GM21515 (cell line): ENCODE data around the gene APMAP.

ENCODE experiments used
- ATAC-seq: cut with Tn5 transposase; IDR thresholded peaks from one replicate; pipeline ENCODE4 v1.9.1; 2021; ENCODE audit not compliant: unreplicated experiment

APMAP gene

GRCh38 chr20:24990810-24991252, 1.7 kb downstream of the APMAP start:
- no peak for ATAC-seq

DNA sequence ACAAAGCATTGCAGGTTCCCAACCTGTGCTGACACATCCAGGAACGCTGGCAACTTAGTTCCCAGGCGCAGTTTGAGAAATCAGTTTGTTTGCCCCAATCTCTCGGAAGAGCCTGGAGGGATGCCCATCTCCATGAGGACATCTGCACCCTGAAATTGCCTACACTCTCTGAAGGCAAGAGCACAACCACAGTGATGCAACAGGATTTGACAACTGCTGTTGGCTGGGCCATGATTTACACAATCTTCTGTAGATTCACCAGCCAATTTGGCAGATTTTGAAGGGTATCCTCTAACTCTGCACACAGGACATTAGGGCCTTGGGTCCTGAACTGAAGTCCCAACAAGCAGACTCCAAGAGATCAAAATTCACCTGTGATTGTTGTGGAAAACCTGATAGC, 3.4 kb downstream of the APMAP start:
- ATAC-seq, result no peak

DNA sequence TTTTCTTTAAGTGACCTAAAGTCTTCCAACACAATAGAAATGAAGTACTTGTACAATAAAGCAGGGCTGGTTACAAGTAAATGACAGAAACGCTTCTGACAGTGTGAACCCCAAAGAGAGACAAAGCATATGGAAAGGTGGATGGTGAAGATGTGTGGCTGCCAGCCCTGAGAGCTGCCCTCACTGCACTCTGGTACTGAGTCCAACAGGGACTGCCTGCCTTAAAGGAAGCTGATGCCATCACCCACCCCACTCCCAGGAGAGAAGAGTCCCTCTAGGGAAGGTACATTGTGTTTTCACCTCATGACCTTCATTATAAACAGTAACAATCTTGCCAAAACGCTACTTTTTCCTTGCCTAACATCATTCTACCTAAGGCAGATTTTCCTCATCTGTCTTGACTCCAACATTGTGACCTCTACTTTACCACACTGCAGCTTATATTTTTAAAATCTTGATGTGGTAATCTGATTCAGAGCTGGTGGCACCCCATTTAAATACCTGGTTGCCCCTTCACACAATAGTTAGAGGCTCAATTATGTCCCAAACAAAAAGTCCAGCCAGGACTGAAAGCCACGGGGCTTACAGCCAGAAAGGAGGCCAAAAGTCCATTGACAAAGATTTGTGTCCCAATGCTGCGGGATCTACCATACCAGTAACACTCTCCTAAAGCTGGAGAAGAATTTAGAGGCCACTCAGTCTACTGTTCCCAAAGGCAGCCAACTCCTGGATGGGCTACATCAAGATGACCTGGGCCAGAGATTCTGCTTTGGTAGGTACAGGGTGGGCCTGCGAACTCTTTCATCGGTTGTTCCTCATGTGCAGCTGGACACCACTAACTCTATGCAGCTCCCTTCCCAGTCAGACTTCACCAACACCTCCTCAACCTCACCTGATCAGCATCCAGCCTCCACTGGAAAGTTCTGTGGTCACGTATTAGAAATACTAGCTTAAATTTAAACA, 4.4 kb downstream of the APMAP start:
- no peak for ATAC-seq

DNA sequence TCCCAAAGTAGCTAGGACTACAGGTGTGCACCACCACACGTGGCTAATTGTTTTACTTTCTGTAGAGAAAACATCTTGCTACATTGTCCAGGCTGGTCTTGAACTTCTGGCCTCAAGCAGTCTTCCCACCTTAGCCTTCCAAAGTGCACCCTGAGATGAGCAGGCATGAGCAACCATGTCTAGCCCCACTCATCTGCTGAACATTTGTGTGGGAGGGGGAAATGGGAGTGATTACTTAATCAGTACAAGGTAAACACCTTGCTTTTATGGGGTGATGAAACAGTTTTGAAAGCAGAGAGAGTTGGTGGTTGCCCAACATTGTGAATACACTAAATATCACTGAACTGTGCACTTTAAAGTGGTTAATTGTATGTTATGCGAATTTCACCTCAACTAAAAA, 5.3 kb downstream of the APMAP start:
- no peak for ATAC-seq

GRCh38 chr20:24986436-24987015, 6.0 kb downstream of the APMAP start:
- no peak for ATAC-seq

GRCh38 chr20:24985802-24986201, 6.7 kb downstream of the APMAP start:
- ATAC-seq, result no peak

- no peak for ATAC-seq
Measured at GRCh38 chr20:24984961-24985640, 7.5 kb downstream of the APMAP start.

- no peak for ATAC-seq
Measured at GRCh38 chr20:24983896-24984295, 8.7 kb downstream of the APMAP start.

- no peak for ATAC-seq
Measured at GRCh38 chr20:24981790-24982189, 10.8 kb downstream of the APMAP start.

- ATAC-seq, result no peak
Measured at GRCh38 chr20:24981282-24981681, 11.3 kb downstream of the APMAP start.

GRCh38 chr20:24980291-24981053, 12.1 kb downstream of the APMAP start:
- no peak for ATAC-seq

DNA sequence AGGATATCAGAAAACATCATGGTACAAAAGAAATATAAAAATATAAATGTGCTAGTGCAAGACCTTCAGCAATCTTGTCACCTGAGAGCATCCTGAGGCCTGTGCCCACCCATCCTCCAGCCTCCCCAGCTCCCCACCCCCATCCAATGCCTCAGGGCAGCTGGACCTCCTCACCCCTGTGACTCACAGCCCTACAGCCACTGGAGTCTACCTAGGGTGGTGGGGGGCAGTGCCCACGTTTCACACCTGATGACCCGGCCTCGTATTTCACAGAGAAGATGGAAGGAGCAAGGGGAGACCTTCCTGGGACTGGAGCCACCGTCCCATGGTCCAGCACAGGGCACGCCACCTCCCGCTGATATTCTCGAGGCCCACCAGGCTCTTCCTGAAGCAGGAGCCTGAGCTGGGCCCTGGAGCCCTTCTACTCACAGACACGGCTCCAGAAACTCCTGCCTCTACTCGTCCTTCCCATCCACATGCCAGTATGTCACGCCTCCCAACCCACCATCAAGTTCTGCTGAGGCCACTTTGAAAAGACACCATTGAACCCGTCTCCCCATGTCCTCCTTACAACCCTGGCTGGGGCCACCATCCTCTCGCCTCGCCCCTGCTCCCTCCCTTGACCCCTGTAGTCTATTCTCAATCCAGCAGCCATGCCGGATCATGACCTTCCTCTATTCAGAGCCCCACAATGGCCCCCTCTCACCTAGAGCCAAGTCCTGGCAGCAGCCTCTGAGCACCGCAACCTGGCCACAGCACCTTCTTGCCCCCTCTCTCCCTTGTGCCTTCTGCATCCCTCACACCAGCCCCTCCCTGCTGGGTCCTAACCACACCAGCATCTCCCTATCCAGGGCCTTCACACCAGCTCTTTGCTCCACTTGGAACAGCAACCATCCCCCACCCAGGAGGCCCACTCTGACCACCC, 13.3 kb downstream of the APMAP start:
- no peak for ATAC-seq

DNA sequence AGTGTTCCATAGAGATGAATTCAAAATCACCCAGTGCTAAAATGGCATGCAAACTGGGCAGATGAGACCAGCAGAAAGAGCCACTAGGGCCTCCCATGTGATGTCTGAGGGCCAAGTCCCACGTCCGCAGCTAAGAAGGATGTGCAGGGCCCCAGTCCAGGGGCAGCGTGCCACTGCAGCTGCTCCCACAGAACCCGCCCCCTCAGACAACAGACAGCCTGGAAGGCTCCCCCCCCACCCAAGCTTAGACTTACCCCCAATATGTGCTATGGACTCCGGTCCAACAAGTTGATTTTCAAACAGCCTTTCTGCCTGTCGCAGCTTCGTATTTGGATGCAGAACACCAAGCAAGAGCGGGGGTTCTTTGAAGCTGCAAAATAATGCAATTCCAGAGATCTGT, 14.0 kb downstream of the APMAP start:
- no peak for ATAC-seq

DNA sequence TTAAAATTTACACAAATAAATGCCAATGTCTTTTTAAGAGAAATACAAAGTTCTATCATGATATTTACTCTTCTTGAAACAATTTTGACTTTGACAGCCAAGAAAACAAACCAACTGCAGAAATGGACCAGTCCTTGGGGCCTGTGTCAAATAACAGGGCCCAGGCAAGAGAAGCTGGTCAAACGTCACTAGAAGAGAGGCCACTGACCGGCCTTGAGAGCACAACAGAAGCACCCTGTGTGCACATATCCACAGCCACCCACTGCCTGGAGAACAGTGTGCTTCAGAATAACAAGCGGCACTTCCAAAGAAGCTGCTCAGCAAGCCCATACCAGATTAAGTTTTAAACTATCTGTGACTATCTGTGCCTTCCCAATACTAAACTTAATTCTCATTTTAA, 14.8 kb downstream of the APMAP start:
- ATAC-seq, result no peak

- ATAC-seq, result no peak
Measured at GRCh38 chr20:24977336-24977735, 15.2 kb downstream of the APMAP start.

- ATAC-seq, result no peak
Measured at GRCh38 chr20:24972341-24972740, 20.2 kb downstream of the APMAP start.

DNA sequence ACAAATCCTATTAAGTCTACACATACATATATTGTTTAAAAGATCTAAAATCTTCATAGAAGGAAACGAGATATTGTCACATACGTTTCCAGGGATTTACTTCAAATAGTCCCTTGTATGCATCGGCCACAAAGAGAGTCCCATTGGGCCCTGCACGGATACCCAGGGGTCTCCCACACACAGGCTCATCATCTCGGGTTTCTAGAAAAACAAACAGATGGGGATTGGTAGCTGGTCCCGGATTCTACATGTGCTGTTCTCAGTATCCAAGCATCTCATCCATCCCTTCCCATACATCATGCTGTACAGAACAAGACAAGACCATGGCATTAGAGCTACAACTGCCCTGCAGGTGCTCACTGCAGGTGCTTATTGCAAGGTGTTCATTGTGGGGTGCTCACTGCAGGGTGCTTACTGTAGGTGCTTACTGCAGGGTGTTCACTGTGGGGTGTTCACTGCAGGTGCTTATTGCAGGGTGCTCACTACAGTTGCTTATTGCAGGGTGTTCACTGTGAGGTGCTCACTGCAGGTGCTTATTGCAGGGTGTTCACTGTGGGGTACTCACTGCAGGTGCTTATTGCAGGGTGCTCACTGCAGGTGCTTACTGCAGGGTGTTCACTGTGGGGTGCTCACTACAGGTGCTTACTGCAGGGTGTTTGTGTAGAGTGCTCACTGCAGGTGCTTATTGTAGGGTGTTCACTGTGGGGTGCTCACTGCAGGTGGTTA, 21.0 kb downstream of the APMAP start:
- ATAC-seq, result no peak

DNA sequence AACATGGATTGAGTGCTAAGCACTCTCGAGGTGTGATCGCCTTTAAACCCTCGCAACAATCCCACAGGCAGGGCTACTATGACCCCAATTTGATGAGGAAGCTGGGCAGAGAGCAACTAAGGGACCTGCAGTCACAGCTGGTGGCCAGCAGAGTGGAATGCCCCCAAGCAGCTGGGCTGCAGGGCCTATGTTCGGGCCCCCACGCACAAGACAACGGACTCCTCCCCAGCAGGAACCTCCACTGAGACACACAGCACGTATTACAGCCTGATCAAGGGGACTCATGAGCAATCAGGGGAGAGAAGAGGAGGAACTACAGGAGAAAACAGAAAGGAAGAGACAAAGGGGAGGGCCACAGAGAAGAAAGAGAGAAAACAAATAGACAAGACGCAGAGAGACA, 21.8 kb downstream of the APMAP start:
- no peak for ATAC-seq

DNA sequence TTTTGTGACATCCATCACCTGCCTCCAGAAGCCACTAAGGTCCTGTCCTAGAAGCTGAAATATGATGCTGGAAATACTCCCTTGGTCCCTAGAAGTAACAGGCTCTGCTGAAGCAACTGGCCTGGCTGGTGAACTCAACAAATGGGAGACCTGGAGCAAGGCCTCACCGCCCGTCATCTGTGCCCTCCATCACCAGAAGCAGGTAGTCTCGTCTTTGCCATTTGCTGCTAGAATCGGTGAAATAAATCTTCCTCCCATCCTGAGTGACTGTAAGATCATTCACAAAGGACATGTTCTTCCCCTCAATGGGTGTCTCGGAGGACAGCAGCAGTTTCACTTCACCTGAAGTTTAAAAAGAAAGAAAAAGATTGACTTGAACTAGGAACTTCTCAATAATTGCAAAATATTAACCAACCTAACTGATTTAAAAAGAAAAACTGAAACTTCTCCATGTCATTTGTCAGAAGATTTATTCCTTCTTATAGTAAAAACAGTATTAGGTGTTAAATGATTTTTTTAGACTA, 22.5 kb downstream of the APMAP start:
- no peak for ATAC-seq
